Stomach (tissue), 4 donors: ENCODE results near the gene PLPP3.

Source experiments
- CTCF ChIP-seq, 7 experiments: fragments of 450-650 bp in 4 of 7; fragments of 200-600 bp in 3 of 7; sonication (generic) in 3 of 7; IDR thresholded peaks; one replicate each; pipeline ENCODE4 v1.5.1; 2016 to 2019; ENCODE audit warnings: antibody characterized with exemption in 7 of 7, control low read depth in 2 of 7, mild to moderate bottlenecking in 1 of 7
- EP300 ChIP-seq: sonication (generic); formaldehyde crosslinking; IDR thresholded peaks from one replicate; pipeline ENCODE4 v1.6.1; 2017; ENCODE audit warnings: antibody characterized with exemption
- POLR2A ChIP-seq, 4 donors: fragments of 450-650 bp; IDR thresholded peaks; one replicate each; pipeline ENCODE4 v1.6.1; 2016; ENCODE audit warnings: antibody characterized with exemption in 4 of 4, control low read depth in 2 of 4, mild to moderate bottlenecking in 1 of 4, moderate library complexity in 1 of 4
- POLR2AphosphoS5 ChIP-seq, 3 donors: sonication (generic); formaldehyde crosslinking; IDR thresholded peaks; one replicate each; pipeline ENCODE4 v1.6.1; 2016; ENCODE audit warnings: antibody characterized with exemption in 3 of 3

GRCh38 chr1:56537660-56538059 is 41.7 kb downstream of the PLPP3 start:
- TF ChIP-seq EP300 (no peak), CTCF (IDR thresholded peaks at IDR 0.05) (no peak), POLR2AphosphoS5 (IDR thresholded peaks at IDR 0.05) (no peak), POLR2A (IDR thresholded peaks at IDR 0.05) (no peak)
